Heart left ventricle (tissue), 16 donors: ENCODE measurements around the gene CTCFL. TPM values are rescaled to one million over a fixed set of nuclear protein-coding genes. Genes with fewer than 3 reads are reported as not detected.

Source experiments
- ATAC-seq, 4 donors: fragments of 200-7000 bp; cut with Tn5 transposase; one replicate each; pipeline ENCODE4 v1.9.1; 2020 to 2022; ENCODE audit warnings: moderate library complexity in 4 of 4, mild to moderate bottlenecking in 3 of 4, moderate number of reproducible peaks in 1 of 4
- DNase-seq, 5 donors: peaks; one replicate each; pipeline ENCODE4 v3.0.0-alpha.2; 2020
- H3K27ac ChIP-seq, 12 donors: fragments of 200-600 bp; sonication (generic) in 4 of 12; one replicate each; pipeline versions ENCODE4 v1.5.0 to v1.8.0; 2016 to 2022; ENCODE audit warnings: mild to moderate bottlenecking in 2 of 12
- H3K27me3 ChIP-seq, 9 donors: fragments of 200-600 bp; sonication (generic) in 2 of 9; one replicate each; pipeline versions ENCODE4 v1.5.1 to v1.8.0; 2016 to 2022; ENCODE audit warnings: mild to moderate bottlenecking in 3 of 9
- H3K36me3 ChIP-seq, 9 donors: fragments of 200-600 bp; sonication (generic) in 2 of 9; one replicate each; pipeline versions ENCODE4 v1.5.0 to v1.8.0; 2018 to 2022; ENCODE audit warnings: mild to moderate bottlenecking in 2 of 9
- H3K4me1 ChIP-seq, 12 donors: fragments of 200-600 bp; sonication (generic) in 4 of 12; one replicate each; pipeline versions ENCODE4 v1.5.0 to v1.8.0; 2016 to 2022; ENCODE audit warnings: mild to moderate bottlenecking in 3 of 12
- H3K4me3 ChIP-seq, 12 donors: fragments of 200-600 bp; sonication (generic) in 4 of 12; one replicate each; pipeline versions ENCODE4 v1.5.0 to v1.8.0; 2017 to 2022; ENCODE audit warnings: mild to moderate bottlenecking in 9 of 12, moderate library complexity in 4 of 12
- H3K9me3 ChIP-seq, 12 donors: fragments of 200-600 bp; sonication (generic) in 4 of 12; one replicate each; pipeline versions ENCODE4 v1.5.0 to v1.8.0; 2016 to 2022; ENCODE audit warnings: mild to moderate bottlenecking in 1 of 12
- POLR2A ChIP-seq, 2 donors: fragments of 450-650 bp; IDR thresholded peaks; one replicate each; pipeline ENCODE4 v1.6.1; 2017; ENCODE audit warnings: antibody characterized with exemption in 2 of 2, mild to moderate bottlenecking in 2 of 2, moderate library complexity in 2 of 2
- WGBS, 4 donors: extraction: QIAGEN DNeasy Blood & Tissue Kit in 2 of 4; methylation state at CpG; one replicate each; pipeline versions ENCODE4 v1.1.5 to v1.1.7; 2013 to 2018; 5-methylcytosine and 5-hydroxymethylcytosine counted together
- intact Hi-C, 10 donors: fragments of 100-400 bp; cut with DNase I; formaldehyde crosslinking; loops; one replicate each; pipeline versions ENCODE4 v1.11.1 to v1.14.2; 2022
- polyA plus RNA-seq, 2 donors: library from polyadenylated mRNA; stranded (reverse); fragments of 200-250 nt; gene quantifications; one replicate each; pipeline ENCODE4 v1.2.3, GENCODE V29; 2013
- total RNA-seq, 9 donors: library from RNA; depleted of rRNA in 2 of 9; stranded (reverse); fragments of >200 nt in 2 of 9; fragmentation: NEBNext Ultra II Directional in 3 of 9; extraction: Animal tissue kit (Norgen Biotek cat#: 25700) in 3 of 9; gene quantifications; one replicate each; pipeline versions ENCODE4 v1.1.0 to v1.2.4, GENCODE V29; 2016 to 2023
- TF ChIP-seq, protein P1 (sequence below), 12 donors: fragments of 200-600 bp; sonication (generic) in 4 of 12; IDR thresholded peaks; one replicate each; pipeline versions ENCODE4 v1.5.0 to v1.8.0; 2018 to 2022; ENCODE audit warnings: antibody characterized with exemption in 12 of 12, mild to moderate bottlenecking in 5 of 12
- donor health status: ischemic (EF 13 %, LVEDD 7.1; RV severe dilation, severe dysfunction).
- donor health status: healthy with polysubstance abuse.
- donor health status: DM: no; HTN: yes; CAD: no.
- donor health status: DM: no; HTN: no; CAD: no.
- donor health status: ischemic (EF 25% LVEDD 6.9; RV normal size, moderate dysfunction).
- donor health status: ischemic (EF 25% LVEDD 5.7; RV mildly dilated, moderate dysfunction).
- donor health status: healthy.
- donor health status: DM: yes; HTN: yes; CAD: no.
- donor health status: ischemic (EF 35%, LVEDD 5.7; RV mildly dilated, moderate dysfunction).
- donor health status: nonischemic (EF 11% LVEDD 7.7; RV severe dilation, severe dysfunction).
- donor health status: DM: yes; HTN: yes; CAD: no.
- donor health status: PGD.
- donor health status: ischemic (EF 29% LVEDD 5.4; RV normal size, mild dysfunction).
- donor health status: nonischemic (EF 23%, LVEDD 6.1; RV moderate dilation, normal function).

CTCFL gene
- total and polyA plus RNA-seq, 11 donors = not detected

DNA sequence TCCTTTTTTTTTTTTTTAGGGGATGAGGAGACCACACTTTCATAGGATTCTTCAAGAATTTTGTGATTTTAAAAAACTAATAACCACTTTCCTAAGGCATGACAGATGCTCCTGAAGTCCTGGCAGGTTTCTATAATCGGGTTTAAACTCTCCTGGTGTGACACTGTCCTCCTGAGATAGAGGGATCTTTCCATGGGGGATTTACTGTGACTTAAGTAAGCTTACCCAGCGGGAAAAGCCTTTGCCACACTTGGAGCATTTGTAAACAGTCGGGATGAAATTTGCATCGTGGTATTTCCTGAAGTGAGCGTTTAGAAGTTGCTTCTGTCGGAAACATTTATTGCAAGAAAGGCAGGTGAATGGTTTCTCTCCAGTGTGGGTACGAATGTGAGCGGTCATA, 16.6 kb downstream of the CTCFL start:
- Histone ChIP-seq H3K27me3 (peaks cover 0 to 41% (median 0%) of the 10 kb centered on the region in 9 donors), H3K4me3 (no peak overlapping the region), H3K36me3 (no peaks in the 10 kb centered on the region), H3K9me3 (no peaks in the 10 kb centered on the region), H3K4me1 (peaks cover 0 to 4% (median 0%) of the 10 kb centered on the region in 12 donors), H3K27ac (no peak overlapping the region)
- ATAC-seq (no peak), DNase-seq (no peak)
- TF ChIP-seq POLR2A (IDR thresholded peaks at IDR 0.05) = no peak
- TF ChIP-seq, protein P1, sequence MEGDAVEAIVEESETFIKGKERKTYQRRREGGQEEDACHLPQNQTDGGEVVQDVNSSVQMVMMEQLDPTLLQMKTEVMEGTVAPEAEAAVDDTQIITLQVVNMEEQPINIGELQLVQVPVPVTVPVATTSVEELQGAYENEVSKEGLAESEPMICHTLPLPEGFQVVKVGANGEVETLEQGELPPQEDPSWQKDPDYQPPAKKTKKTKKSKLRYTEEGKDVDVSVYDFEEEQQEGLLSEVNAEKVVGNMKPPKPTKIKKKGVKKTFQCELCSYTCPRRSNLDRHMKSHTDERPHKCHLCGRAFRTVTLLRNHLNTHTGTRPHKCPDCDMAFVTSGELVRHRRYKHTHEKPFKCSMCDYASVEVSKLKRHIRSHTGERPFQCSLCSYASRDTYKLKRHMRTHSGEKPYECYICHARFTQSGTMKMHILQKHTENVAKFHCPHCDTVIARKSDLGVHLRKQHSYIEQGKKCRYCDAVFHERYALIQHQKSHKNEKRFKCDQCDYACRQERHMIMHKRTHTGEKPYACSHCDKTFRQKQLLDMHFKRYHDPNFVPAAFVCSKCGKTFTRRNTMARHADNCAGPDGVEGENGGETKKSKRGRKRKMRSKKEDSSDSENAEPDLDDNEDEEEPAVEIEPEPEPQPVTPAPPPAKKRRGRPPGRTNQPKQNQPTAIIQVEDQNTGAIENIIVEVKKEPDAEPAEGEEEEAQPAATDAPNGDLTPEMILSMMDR (IDR thresholded peaks at IDR 0.05) = no peak
- intact Hi-C loops = no loop called here
- WGBS, 4 donors = 61 to 72% (median 65%) methylated on average over 8 of the region's 8 CpGs

DNA sequence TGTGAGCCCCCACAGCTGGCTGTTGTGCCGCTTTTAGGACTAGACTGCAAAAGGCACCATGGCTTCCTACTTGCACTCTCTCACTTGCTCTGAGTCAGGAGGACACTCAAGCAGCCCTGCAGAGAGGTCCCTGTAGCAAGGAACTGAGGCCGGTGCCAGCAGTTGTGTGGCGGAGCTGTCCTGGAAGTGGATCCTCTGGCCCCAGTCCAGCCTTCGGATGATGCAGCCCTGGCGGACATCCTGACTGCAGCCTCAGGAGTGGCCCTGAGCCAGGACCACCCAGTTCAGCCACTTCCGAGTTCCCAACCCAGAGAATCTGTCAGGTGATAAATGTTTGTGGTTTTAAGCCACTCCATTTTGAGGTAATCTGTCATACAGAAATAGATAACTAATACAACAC, 17.5 kb downstream of the CTCFL start:
- no peak for ATAC-seq
- DNase-seq = no peak
- intact Hi-C loops = no loop called here

DNA sequence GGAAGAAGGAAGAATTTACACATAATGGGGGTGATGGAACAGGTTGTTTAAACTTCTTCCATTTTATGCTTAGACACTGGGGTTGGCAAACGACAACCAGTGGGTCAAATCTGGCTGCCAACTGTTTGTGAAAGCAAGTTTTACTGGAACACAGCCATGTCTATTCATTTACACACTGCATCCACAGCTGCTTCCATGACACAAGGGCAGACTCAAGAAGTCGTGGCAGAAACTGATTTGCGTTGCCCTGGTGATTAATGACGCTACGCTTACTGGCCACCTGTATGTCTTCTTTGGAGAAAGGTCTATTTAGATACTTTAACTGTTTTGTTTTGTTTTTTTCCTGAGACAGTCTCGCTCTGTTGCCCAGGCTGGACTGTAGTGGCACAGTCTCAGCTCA, 19.0 kb downstream of the CTCFL start:
- no peak for DNase-seq
- ATAC-seq = no peak
- intact Hi-C loops = no loop called here
- TF ChIP-seq, protein P1 (IDR thresholded peaks at IDR 0.05) = no peak
- TF ChIP-seq POLR2A (IDR thresholded peaks at IDR 0.05) = no peak
- H3K9me3 ChIP-seq = no peaks in the 10 kb centered on the region
- peaks cover 0 to 52% (median 0%) of the 10 kb centered on the region in 9 donors for H3K27me3 ChIP-seq
- H3K36me3 ChIP-seq = no peaks in the 10 kb centered on the region
- H3K4me3 ChIP-seq = no peak overlapping the region
- peaks cover 0 to 13% (median 0%) of the 10 kb centered on the region in 12 donors for H3K4me1 ChIP-seq
- 70 to 79% (median 76%) methylated on average over 6 of the region's 6 CpGs for WGBS, 4 donors
- H3K27ac ChIP-seq = no peak overlapping the region

More for the DNA sequence above, 17.5 kb downstream of the CTCFL start:
- no peaks in the 10 kb centered on the region for H3K36me3 ChIP-seq
- H3K4me1 ChIP-seq = peaks cover 0 to 13% (median 0%) of the 10 kb centered on the region in 12 donors
- no peak overlapping the region for H3K4me3 ChIP-seq
- TF ChIP-seq, protein P1 (IDR thresholded peaks at IDR 0.05) = no peak
- TF ChIP-seq POLR2A (IDR thresholded peaks at IDR 0.05) = no peak
- peaks cover 0 to 41% (median 0%) of the 10 kb centered on the region in 9 donors for H3K27me3 ChIP-seq
- no peaks in the 10 kb centered on the region for H3K9me3 ChIP-seq
- WGBS, 4 donors = 55 to 64% (median 59%) methylated on average over 5 to 6 of the region's 6 CpGs
- H3K27ac ChIP-seq = no peak overlapping the region

DNA sequence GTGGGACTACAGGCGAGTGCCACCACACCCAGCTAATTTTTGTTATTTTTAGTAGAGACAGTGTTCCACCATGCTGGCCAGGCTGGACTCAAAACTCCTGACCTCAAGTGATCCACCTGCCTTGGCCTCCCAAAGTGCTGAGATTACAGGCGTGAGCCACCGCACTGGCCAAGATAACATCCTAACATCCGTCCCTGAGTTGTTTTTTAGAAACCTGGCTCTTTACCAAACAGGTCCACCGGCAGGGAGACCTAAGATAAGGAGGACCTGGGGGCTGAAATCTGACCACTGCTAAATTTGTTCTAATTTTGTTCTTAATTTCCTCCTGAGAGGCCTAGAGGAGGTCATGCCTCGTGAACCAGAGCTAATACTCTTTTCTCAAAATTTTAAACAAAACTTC, 20.5 kb downstream of the CTCFL start:
- Histone ChIP-seq H3K27me3 (peaks cover 0 to 59% (median 0%) of the 10 kb centered on the region in 9 donors), H3K27ac (no peak overlapping the region), H3K4me3 (no peak overlapping the region), H3K9me3 (no peaks in the 10 kb centered on the region), H3K36me3 (no peaks in the 10 kb centered on the region), H3K4me1 (peaks cover 0 to 13% (median 0%) of the 10 kb centered on the region in 12 donors)
- TF ChIP-seq, protein P1 (IDR thresholded peaks at IDR 0.05) = no peak
- TF ChIP-seq POLR2A (IDR thresholded peaks at IDR 0.05) = no peak
- intact Hi-C loops = no loop called here
- no peak for DNase-seq
- 61 to 70% (median 64%) methylated on average over 6 of the region's 6 CpGs for WGBS, 4 donors
- no peak for ATAC-seq
